ENCODE measurements around the gene AFF3.

DNA sequence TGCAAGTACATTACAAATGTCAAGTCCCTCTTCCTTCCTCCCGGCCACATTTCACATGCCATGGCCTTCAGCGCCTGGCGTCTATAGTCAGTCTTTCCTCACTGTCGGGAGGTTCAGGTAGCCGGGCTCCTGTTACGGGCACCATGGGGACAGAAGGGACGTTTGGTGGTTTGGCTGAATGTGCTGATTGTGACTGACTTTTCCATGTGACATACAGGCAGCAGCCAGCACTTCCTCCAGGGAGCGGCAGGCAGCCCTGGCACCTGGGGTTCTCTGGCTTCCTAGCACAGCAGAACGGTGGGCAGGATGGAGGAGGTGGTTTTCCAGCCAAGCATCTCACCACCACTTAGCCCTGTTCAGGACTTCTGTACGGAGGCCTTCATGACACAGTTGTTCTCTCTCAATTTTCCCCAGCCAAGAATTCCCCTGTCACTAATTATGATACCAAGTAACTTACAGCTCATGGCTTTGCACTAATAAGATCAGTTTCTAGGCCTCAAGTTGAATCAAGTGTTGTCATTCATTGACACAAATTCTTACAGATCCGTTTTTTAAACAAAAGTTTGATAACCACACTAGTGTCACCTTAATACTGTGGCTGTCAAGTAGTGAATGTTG, 568.6 kb downstream of the AFF3 start:
- TF ChIP-seq CTCF (IDR thresholded peaks at IDR 0.05) = no peak
- TF ChIP-seq POLR2A (IDR thresholded peaks at IDR 0.05) = no peak
